HG02571 (cell line): Measurements from ENCODE around the gene EIF3D.

Experiments used
- ATAC-seq: cut with Tn5 transposase; IDR thresholded peaks from one replicate; pipeline ENCODE4 v1.9.1; 2021; ENCODE audit warnings: mild to moderate bottlenecking, moderate library complexity; ENCODE audit not compliant: unreplicated experiment

Gene EIF3D

DNA sequence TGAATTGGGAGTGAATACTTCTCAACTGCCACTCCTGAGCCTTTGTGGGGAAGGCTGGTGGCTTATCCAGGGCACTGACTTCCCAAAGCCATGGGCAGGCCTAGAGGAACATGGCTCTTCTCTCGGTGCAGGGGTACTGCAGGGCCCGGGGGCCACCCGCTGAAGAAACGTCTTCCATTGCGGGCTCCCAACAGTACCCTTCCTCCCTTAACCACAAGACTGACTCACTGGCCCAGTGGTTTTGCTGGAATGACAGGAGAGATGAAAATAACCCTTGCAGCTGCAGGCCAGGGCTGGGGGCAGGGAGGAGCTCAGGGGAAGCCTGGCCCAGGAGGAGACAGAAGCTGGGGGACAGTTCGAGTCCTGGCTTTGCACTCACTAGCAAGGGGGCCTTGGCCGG lies 61.0 kb downstream of the EIF3D start:
- ATAC-seq = no peak

DNA sequence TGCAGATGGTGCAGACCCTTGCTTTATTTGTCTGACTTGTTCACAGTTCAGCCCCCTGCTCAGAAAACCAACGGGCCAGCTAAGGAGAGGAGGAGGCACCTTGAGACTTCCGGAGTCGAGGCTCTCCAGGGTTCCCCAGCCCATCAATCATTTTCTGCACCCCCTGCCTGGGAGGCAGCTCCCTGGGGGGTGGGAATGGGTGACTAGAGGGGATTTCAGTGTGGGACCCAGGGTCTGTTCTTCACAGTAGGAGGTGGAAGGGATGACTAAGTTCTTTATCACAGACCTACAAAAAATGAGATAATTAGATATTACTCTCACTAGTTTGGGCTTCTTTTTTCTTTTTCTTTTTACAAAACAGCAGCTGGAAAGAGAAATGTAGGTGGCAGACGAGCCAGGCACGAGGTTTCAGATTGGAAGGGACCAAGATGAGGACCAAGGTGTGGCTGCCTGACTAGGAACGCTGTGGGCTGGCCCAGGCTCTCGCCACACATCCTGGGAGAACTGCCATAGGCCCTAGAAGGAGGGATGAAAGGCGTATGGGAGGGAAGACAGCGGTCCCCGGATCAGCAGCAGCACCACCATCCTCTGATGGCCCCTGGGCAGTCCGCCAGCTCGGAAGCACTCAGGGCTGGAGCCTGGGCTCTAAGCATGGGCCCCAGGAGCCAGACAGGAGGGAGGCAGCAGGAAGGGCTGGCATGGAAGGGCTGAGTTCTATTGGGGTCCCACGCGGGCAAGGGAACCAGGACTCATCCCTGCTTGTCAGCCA lies 61.7 kb downstream of the EIF3D start:
- ATAC-seq = no peak

DNA sequence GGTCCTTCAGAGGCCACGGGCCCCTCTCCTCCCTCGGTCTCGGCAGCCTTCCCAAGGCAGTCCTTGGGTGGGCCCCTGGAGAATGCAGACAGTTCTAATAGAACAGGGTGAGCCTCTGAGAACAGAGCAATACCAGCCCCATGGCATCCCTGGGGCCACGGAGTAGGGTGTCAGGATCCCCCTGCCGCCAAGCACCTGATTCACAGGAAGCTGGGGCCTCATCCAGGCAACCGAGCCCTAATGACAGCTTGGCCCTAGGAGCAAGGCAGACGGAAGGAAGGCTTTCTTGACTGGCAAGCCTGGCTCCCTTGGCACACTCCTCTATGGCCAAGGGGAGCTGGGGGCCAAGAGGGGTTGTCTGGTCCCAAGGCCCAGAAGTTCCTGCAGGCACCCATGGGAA lies 62.7 kb downstream of the EIF3D start:
- ATAC-seq = no peak

DNA sequence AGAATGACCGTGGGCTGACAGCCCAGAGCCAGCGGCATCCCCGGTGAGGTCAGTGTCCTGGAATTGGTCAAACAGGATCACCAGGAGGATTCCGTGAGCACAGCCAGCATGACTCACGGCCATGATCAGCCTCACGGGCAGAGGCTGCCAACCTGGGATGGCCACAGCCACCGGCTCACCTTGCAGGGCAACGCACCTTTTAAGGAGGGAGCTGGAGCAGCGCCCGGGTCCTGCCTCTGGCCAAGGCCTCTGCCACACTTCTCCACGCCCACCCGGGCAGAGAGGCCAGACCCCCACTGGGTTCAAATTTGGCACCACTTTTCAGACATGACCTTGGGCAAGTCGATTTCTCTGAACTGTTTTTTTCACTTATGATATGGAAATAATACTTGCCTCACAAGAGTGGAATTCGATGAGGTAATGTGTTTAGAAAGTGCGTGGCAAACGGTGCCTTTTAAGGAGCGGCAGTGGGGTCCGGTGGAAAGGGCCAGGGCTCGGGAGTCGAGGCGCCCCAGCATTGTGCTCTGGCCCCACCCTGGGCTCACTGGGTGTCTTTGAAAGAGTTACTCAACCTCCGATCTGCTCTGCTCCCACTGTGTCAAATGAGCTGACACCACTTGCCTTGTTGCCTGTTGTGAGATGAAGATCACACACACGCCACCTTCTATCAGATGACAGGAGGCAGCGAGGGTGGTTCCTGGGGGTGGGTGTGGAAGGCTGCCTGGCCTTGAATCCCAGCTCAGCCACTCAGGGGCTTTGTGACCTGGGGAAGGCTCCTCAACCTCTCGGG lies 63.5 kb downstream of the EIF3D start:
- ATAC-seq = no peak

DNA sequence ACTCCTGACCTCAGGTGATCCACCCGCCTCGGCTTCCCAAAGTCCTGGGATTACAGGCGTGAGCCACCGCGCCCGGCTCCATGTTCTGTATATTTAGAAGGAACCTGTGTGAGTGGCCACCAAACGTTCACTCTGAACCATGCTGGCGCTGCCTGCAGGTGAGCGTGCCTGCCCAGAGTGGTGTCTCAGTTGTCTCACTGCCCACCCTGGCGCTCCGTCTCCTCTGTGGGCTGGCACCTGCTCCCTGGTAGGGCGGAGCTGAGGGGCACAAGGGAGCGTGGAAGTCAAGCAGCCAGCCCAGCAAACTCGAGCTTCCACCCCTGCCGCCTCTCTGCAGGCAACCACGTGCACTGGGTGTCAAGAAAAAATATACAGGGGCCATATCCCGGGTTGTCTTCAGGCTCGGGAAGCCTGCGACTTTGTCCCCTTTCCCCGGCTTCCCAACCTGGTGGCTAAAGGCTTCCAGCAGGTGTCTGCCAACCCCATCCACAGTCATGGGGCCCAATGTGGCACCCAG lies 64.2 kb downstream of the EIF3D start:
- ATAC-seq = no peak

DNA sequence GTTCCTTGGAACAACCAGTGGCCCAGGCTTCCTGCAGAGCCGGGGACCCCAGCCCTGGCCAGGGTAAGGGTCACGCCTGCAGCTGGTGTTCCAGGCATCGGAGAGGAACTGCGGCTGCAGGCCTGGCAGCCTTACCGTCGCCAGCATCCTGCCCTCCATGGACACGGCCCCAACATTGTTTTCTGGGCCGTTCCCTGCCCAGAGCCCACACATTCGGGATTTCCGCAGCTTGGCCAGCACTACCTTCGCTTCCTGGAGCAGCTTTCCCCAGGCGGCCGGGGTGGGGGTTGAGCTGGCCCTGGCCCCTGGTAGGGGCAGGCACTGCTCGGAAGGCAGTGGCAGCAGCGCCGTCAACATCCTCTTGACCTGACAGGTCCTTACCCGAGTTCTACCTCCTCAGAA lies 65.2 kb downstream of the EIF3D start:
- ATAC-seq = no peak

DNA sequence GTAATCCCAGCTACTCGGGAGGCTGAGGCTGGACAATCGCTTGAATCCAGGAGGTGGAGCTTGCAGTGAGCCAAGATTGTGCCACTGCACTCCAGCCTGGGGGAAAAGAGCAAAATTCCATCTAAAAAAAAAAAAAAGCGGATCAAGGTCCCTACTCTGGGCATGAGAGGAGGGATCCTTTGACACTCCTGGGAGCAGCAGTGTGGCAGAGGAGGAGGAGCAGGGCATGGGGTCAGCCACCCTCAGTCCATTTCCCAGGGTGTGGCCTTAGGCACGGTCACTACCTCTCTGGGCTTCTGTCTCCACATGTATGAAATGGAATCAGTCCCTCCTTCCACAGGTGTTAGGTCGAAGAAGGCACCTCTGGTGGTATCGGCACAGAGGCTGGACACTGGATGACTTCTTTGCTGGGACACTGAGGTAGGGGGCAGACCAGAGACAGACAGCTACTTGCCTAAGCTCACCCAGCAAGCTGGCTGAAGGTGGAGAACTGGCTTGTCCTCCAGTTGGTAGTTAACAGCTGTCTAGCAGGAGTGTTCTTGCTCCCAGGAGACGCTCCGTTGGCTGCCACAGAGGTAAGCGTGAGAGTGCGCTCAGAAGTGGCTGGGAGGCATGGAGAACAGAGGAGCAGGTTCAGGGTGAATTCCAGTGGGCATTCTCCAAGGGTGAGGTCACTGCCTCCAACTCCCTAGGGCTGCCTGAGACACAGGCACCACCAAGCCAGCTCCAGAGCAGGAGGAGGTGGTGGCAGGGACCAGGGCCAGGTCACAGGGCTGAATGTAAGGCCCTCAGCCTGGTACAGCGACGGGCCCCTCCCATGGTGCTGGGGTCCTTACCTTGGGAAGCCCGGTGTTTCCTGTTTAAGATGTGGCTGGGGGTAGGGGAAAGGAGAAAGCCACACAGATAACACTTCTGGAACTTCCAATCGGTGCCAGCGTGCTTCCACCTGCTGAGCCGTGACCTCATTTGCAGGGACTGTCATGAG lies 67.0 kb downstream of the EIF3D start:
- no peak for ATAC-seq
